HG03439 (cell line): ENCODE measurements around the gene FAM114A2.

ENCODE experiments used
- ATAC-seq: cut with Tn5 transposase; IDR thresholded peaks from one replicate; pipeline ENCODE4 v1.9.1; 2021; ENCODE audit warnings: mild to moderate bottlenecking, moderate library complexity; ENCODE audit not compliant: unreplicated experiment

FAM114A2 gene

DNA sequence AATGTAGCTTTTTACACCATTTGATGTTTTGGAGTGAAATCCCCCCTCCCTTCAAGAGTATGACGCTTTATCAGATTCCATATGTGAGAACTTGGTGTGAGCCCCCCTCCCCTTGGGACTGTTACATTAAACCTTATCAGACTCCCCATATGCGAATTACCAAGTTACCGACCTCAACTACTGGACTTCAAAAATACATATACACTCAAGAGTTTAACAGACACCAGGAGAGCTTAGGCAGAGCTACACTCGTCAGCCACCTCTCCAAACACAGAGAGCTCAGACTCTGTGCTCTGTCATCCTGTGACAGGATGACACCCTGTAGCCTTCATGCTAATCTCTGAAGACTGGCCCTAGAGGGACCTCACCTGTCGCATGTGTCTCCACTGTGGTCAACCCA is 50.2 kb downstream of the FAM114A2 start:
- no peak for ATAC-seq

DNA sequence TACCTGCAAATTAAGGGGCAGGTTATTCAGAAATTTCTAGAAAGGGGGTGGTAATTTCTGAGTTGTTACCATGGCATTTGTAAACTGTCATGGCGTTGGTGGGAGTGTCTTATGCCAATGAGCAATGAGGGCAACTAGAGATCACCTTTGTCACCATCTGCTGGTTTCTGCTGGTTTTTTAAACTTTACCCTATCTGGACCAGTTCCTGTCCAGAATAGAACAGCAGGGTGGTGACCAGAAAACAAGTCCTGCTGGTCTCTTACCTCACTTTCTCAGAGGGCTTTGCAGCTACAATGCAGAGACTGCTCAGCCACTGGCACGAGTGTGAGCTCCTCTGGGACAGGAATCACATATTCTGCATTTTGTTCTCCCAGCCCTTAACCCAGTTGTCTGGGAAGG is 51.4 kb downstream of the FAM114A2 start:
- ATAC-seq = no peak

DNA sequence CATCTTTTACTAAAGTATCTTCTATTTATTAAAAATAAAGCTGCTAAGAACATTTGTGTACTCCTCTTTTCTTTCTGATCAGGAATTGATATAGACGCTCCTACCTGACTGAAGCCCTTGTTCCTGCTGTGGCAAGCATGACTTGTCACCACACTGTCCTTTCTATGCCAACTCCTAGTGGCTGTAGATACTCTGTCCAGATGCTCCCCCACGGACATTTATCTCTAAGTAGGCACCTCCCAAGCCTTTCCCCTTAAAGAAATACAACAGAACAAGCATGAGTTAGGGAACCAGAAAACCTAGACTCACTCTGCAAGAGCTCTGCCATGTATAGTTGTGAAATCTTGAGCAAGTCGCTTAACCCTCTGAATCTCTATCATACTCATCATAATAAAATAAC is 53.2 kb downstream of the FAM114A2 start:
- no peak for ATAC-seq

DNA sequence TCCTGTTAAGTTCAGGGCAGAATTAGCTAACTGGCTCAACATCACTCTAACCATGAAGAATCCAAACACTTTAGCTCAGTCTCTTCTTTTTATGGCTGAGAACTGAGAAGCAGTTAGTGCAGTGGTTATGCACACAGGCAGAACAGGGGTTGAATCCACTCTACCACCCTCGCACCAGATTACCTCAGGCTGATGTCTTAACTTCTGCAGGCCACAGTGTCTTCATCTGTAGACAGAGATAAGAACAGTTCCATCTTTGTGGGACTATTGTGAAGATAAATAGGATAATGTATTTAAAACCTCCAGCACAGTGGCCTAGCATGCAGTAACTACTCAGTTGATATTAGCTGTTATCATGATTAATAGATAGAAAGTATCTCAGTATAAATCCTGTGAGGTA is 54.8 kb downstream of the FAM114A2 start:
- no peak for ATAC-seq

DNA sequence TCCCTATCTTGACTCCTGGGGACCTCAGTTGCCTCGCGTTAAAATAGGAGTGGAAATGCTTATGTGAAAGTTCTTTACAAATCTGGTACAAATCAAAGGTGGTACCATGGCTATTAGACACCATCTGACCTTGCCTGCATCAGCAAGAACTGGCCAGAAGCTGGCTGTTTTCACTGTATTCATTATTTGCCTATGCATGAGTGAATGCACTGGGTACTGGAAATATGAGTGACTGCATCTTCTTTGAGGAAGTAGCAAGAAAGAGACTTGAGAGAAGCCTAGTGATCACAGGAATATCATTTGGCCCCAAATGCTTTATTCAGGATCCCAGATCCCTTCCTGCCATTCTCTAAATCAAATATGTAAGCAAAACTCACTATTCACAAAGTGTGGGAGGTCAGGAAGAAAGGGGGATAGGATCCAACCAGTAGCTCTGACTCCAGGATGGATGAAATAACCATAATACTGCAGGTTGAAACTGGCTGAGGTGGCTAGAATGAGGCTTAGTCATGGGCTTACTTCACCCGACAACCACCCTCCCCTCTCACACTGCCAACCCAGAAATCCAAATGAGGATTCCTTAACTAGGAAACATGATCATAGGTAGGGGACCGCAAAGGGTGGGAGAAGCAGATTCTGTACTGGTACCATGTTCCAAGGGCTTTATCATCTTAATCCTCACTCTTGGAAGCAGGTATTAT is 56.7 kb downstream of the FAM114A2 start:
- no peak for ATAC-seq

DNA sequence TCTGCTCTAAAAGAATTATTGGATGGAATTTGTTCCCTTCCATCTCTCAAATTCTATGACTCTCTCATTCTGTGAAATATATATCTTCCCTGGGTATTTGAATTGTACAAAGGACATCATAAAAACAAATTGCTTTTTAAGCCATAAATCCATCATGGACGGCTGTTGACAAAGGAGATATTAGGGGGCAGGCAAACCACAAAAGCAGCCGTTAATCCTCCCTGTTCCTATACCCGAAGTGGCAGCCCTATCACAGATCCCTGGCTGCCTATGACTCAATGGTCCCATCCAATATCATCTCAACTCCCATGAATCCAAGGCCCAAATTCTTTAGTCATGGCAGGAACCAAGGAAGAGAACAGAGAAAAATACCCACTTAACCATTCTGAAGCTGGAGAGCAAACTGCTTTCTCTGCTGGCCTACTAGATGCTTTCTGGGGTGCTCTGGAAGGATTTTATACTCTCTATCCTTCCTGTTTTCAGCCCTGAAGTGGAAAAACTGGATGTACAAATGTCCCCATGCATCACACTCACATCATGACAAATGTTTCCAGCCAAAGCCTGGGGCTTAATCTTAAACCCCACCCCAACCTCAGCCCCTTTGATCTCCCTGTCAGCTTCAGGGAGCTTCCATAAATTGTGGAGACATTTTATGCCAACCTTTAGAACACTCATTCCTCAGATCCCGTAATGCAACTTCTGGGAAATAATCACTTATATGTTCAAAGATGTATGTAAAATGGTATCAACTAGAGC is 59.5 kb downstream of the FAM114A2 start:
- ATAC-seq = no peak

DNA sequence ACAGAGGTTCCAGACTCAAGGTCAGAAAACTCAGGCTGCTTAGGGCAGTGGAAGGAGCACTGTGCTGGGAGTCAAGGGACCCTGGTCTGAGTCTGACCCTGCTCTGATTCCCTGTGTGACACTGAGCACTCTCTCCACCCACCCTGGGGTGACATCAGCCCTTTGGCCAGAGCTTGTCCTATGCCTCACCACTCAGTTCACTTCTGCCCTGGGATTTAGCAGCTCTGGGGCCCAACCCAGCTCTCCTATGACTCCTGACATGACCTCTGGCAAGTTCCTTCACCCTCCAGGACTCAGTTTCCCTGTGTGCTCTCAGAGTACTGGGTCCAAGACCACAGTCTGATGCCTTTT is 63.9 kb downstream of the FAM114A2 start:
- ATAC-seq = no peak

DNA sequence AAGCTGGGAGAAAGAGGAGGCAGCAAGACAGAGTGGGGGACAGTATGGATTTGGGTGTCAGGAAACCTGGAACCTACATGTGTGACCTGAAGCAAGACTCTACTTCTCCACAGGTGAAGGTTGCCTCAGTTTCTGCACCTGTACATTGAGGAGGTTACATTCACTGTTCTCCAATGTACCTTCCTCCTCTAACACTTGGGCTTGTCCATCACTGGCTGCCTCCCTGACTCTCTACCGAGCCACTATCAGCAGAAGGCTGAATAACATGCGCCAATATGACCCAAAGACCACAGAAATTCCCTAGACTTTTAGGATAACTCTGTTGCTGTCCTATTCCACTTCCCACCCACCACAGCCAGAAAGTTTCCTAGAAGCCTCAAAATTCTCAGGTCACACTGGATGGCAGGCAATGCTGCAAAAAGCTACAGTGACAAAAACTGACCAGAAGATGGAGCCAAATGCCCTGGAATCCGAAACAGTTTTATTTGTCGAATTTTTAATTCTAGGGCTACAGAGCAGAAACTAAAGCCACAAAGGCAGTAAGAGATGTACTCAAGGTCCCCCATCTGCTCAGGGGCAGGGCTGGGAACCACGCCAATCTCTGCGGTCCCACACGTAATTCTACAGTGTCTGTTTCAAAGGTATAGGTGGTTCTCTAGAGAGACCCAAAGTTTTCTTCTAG is 64.4 kb downstream of the FAM114A2 start:
- ATAC-seq = no peak

DNA sequence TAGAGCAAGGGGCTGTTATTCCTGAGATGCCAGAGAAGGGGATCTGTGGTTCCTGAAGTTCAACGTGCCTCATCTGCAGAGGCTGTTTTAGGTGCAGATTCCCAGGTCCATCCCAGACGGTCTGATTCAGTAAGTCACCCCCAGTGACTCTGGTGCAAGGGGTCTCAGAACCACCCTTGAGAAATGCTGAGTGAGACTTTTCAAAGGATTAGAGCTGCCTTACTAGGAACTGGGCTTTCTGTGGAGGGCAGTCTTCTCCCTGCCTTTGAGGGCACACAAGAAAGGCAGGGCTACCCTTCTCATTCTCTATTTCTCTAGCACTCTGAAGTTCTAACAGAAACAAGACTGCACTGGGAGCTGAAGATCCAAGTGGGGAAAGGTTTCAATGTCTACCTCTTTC is 66.5 kb downstream of the FAM114A2 start:
- no peak for ATAC-seq

DNA sequence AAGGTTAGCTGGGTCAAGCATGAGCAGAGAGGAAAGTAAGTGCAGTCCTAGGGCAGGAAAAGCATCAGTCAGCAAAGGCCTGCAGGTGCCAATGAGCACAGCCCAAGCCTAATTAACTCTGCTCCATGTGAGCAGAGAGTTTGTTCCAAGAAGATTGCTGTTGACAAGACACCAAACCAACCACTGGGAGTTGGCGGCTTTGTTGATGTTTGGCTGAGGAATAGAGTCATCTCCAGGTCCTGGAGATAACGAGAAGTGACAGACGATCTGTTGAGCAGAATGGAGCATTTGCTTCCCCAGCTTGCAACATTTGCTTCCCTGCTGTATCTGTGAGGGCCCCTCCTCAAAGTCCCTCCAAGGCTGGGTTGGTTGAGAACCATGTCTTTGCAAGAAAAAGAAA is 68.2 kb downstream of the FAM114A2 start:
- ATAC-seq = no peak

DNA sequence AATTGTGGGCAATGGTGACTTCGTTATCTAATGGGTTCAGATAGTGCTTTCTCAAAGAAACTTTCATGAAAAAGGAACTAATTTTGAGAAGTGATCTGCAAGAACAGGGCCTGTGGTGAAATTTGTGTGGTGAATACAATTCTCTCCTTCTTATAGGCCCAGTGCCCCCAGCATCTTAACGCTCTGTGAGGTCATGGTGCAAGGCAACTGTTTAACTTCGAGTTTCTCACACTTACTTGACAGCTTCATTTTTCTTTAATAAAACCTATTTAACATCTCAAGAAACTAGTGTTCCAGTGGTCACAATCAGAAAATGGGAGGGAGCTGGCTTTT is 69.2 kb downstream of the FAM114A2 start:
- no peak for ATAC-seq

DNA sequence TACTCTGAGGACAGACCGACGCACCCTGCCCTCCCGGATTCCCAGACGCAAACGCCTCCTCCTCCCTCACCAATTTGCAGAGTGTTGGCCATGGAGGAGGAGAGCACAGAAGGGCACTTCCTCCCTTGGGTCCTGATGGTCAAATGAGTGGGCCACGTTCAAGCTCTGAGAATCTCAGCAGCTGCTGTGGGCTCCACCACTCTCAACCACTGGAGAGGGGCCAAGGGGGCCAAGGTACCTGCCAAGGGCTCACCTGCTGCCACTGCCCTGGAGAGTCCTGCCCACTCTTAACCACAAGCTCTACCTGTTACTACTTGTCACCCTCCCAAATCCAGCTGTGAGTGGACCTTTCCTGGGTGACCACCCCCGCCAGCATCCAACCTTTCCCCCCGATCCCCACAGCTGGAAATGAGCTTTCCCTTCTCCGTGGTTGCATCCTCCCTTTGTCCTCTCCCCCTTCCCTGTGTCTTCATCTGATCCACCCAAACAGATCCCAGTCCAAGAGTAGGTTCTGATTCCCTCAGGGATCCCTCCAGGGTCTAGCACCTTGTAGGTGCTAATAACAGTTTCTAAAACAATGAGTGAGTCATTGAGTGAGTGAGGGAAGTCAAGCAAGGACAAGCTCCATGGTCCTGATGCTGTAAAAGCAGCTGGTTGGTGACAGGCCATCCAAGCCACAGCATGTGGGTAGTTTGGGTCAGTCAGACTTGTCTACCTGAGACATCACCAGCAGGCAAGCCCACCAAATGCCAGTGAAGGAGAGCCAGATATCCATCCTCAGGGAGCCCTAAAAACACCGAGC is 69.7 kb downstream of the FAM114A2 start:
- ATAC-seq = no peak

DNA sequence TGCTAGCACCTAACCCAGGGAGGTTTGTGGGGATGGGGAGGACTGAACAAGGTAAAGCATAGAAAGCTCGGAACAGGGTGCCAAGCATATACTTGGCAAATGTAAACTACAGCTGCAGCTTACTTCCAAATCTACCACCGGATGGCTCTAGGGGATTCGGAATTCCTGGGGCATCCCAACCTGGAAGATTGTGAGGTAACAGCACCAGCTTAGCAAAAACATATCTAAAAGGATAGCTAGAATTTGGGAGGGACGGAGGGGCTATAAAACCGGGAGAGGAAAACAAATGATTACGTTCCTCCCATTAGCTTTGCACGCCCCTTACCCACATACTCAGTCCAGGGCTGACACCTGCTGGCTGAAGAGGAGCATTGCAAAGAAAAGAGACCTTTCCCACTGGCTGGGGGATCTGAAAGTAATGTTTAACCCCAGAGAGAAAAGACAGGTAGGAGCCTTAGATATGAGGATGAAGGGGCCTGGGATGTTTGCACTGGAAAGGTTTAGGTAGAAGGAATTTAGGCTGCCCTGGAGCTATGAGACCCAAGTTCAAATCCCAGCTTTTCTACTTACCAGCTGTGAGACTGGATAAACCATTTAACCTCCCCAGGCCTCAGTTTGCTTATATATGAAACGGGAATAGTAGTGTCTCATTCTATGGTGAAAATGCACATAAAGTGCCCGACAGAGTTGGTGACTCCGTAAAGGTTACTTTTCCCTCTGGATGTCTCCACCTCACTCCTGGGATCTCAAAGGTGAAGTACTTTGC is 73.6 kb downstream of the FAM114A2 start:
- no peak for ATAC-seq

DNA sequence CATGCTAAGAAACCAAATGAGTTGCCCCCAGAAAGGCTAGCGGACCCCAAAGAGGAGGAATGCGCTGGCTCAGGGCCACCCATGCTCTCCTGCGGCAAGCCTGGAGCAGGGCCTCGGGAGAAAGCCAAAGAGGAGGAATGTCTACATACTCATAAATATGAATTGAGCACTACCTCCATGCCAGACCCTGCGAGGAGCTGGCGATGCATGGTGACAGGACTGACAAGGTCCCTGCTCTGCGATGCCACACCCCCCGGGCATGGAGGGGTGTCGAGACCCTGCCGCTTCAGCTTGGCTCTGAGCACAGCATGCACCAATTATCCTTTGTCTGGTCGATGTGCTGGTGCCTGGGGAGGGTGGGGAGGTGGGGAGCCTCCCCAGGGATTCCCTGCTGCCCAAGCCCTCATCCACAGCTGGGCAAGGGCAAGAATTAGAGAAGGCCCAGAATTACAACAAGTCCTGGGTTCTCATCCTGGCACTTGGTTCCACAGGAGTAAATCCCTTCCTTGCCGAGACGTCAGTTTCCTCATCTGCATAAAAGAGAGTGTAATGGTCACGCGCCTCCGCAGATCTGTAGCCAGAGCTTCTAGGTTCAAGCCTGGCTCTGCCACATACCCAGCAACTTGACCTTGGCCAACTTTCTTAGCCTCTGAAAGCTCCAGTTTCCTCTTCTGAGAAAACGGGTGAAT is 74.4 kb downstream of the FAM114A2 start:
- ATAC-seq = no peak

DNA sequence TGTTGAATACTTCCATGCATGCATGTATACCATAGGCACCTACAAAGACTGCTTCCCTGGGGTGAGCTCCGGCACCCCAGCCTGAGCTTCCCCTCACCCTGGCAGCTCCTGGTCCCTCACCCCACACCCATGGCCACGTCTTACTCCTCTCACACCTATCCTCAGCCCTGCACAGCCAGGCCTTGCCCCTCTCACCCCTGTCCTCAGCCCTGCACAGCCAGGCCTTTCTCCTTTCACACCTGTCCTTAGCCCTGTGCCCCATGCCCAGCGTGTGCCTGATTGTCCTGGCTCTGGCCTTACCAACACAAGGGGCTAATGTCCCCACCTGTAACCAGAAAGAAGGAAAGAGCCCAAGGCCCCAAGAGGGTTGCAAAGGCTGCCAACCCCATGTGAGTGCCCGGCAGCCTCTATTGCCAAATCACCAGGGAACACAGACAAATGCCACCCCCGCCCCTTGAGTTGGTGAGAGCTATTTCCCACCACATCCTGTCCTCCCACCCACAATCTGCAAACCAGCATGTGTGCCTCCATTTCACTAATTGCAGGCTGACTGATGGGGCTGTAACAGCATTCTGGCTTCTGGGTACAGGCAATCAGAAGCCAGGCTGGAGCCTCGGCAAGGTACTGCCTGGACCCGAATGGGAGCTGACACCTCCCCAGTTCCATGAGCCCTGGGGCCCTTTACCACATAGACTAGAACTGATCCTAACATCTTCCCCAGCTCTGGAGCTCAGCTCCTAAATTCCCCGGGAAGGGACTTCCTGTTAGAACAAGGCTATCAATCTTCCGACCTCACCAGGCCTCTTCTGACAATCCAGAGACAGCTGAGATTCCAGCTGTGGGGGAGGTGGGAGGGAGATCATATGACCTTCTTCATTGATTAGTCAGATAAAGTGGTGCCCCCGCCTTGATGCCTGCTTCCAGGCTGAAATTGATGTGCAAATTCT is 78.2 kb downstream of the FAM114A2 start:
- ATAC-seq = no peak

DNA sequence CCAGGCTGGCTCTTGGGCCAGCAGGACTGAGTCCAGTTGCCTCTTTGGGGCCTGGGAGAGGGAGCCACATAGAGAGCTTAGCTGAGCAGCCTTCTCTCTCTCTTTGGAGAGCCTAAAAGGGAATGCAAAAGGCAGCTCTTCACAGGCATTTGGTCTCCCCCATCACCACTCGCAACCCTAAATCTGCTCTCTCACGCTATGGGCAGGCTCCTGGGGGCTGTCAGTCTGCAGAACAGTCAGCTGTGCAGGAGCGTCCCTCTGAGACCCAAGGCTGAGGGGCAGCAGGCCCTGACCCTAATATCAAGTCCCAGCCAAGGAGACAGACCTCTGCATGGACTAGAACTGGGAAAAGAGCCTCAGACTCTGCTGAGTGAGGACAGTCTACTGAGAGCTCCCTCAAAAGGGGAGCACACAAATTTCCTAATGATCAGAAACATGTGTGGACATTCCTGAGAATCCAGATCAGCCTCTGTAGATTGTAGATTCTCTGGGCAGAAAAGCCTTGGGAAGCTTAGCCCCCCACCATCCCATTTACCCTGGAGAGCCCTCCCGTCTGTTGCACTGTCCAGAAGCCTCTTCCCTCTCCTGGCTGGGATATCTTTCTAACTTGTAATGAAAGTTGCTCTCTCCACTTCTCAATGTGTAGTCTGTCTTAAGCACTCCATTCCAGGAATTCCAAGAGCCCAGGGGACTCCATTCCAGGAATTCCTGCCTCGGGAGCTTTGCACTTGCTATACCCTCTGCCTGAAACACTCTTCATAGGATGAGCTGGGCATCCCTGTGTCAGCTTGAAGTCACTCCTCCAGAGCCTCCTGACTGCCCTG is 79.4 kb downstream of the FAM114A2 start:
- ATAC-seq = no peak

DNA sequence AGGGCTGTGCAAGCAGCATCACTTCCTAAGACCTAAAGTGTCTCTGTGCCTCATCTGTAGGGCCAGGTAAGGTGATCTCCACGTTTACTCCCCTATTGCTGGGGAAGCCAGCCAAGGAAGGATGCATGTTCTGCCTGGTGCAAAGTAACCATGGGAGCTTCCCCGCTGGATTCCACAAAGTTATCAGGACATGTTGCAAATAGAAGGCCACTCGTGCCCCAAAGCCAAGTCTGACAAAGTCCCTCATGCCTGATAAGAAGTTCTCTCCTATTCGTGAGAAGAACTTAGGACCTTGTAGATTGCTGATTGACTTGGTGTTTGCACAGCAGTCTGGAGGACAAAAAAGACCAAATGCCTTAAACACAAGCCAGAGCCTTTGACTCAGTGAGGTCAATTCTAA is 81.5 kb downstream of the FAM114A2 start:
- ATAC-seq = no peak

DNA sequence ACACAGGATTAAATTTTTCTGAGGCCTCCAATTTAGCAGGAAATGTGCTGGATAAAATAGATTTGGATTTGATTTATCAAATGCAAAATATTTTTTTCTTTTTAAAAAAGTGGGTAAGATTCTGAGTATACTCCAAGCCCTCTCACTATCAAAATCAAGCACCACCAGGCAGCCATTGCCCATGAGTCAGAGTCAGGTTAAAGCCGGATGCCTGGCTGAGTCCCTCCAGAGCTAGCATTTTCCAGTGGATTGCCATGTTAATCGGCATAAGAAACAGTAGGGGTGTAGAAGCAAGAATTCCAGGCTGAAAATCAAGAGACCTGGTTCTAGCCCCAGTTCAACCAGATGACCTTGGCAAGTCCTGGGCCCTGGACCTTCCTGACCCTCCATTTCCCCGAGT is 85.3 kb downstream of the FAM114A2 start:
- no peak for ATAC-seq
